Measurements from ENCODE around the gene PITPNC1. TPM values are rescaled to one million over a fixed set of nuclear protein-coding genes. Genes with fewer than 3 reads are reported as not detected.
A peak's percentile ranks its signal among the peaks of the same experiment; 100 is the strongest.

The PITPNC1 gene
- total and polyA plus RNA-seq, 12 donors = 6.6 to 28.0 (median 11.5) TPM

- WGBS, 2 donors = 71 to 75% methylated on average over 8 of the region's 8 CpGs
- Histone ChIP-seq H3K36me3 (peaks cover 0 to 19% (median 0%) of the 10 kb centered on the region in 9 donors), H3K27ac (no peak overlapping the region), H3K4me3 (no peak overlapping the region), H3K4me1 (peaks cover 0 to 54% (median 16%) of the 10 kb centered on the region in 9 donors), H3K9me3 (no peaks in the 10 kb centered on the region), H3K27me3 (no peaks in the 10 kb centered on the region)
- TF ChIP-seq CTCF (IDR thresholded peaks at IDR 0.05) = no peak
- no peak for ATAC-seq
- intact Hi-C loops (cut with DNase I) = loop anchor here in 2 of 10 donors (10.0 kb wide), 2 partner anchors 47 to 263 kb away; partner anchors contain the start of gene PITPNC1 (in 1 of the 2)
- no peak for DNase-seq
Measured at GRCh38 chr17:67637901-67638641, 261.0 kb downstream of the PITPNC1 start.

GRCh38 chr17:67638871-67639270 lies 261.8 kb downstream of the PITPNC1 start:
- Histone ChIP-seq H3K4me1 (peaks cover 0 to 52% (median 9%) of the 10 kb centered on the region in 9 donors), H3K27me3 (no peaks in the 10 kb centered on the region), H3K9me3 (no peaks in the 10 kb centered on the region), H3K36me3 (peaks cover 0 to 11% (median 0%) of the 10 kb centered on the region in 9 donors), H3K27ac (peak overlapping the region in 2 of 10 donors; percentile 46 to 52), H3K4me3 (no peak overlapping the region)
- intact Hi-C loops (cut with DNase I) = loop anchor here in 2 of 10 donors (10.0 kb wide), 2 partner anchors 46 to 264 kb away; partner anchors contain the start of gene PITPNC1 (in 1 of the 2)
- DNase-seq = no peak
- TF ChIP-seq CTCF (IDR thresholded peaks at IDR 0.05) = no peak
- no peak for ATAC-seq
- WGBS, 2 donors = 87 to 90% methylated on average over 4 of the region's 4 CpGs

GRCh38 chr17:67639555-67639954 lies 262.5 kb downstream of the PITPNC1 start:
- no peak for DNase-seq
- TF ChIP-seq CTCF (IDR thresholded peaks at IDR 0.05) = no peak
- H3K4me3 ChIP-seq = no peak overlapping the region
- peaks cover 0 to 46% (median 5%) of the 10 kb centered on the region in 9 donors for H3K4me1 ChIP-seq
- H3K36me3 ChIP-seq = peaks cover 0 to 6% (median 0%) of the 10 kb centered on the region in 9 donors
- ATAC-seq = peak in 7 of 8 donors; percentile 8 to 60 (median 44)
- WGBS, 2 donors = 72 to 82% methylated on average over 4 of the region's 4 CpGs
- no peaks in the 10 kb centered on the region for H3K9me3 ChIP-seq
- no peaks in the 10 kb centered on the region for H3K27me3 ChIP-seq
- peak overlapping the region in 5 of 10 donors; percentile 13 to 52 (median 46) for H3K27ac ChIP-seq
- intact Hi-C loops (cut with DNase I) = loop anchor here in 2 of 10 donors (10.0 kb wide), 2 partner anchors 45 to 265 kb away; partner anchors contain the start of gene PITPNC1 (in 1 of the 2)

- H3K4me1 ChIP-seq = peaks cover 0 to 45% (median 5%) of the 10 kb centered on the region in 9 donors
- H3K27ac ChIP-seq = peak overlapping the region in 5 of 10 donors; percentile 13 to 52 (median 46)
- no peaks in the 10 kb centered on the region for H3K27me3 ChIP-seq
- intact Hi-C loops (cut with DNase I) = loop anchor here in 2 of 10 donors (10.0 kb wide), 2 partner anchors 45 to 265 kb away; partner anchors contain the start of gene PITPNC1 (in 1 of the 2)
- H3K9me3 ChIP-seq = no peaks in the 10 kb centered on the region
- DNase-seq = peak in 1 of 2 donors; percentile 32
- no peak for TF ChIP-seq CTCF (IDR thresholded peaks at IDR 0.05)
- H3K4me3 ChIP-seq = no peak overlapping the region
- H3K36me3 ChIP-seq = peaks cover 0 to 6% (median 0%) of the 10 kb centered on the region in 9 donors
- ATAC-seq = peak in 4 of 8 donors; percentile 36 to 63 (median 60)
- 70 to 79% methylated on average over 8 of the region's 8 CpGs for WGBS, 2 donors
Measured at GRCh38 chr17:67639979-67640378, 262.9 kb downstream of the PITPNC1 start.
